HepG2 (cell line): ENCODE measurements around the gene NEK6. TPM values are rescaled to one million over a fixed set of nuclear protein-coding genes. Genes with fewer than 3 reads are reported as not detected.

Experiments
- BHLHE40 ChIP-seq: IDR thresholded peaks from 2 replicates; pipeline ENCODE4 v1.6.1; 2011; ENCODE audit warnings: low read length, improper control_type of control experiment
- HNRNPLL ChIP-seq: fragments of 200-400 bp; formaldehyde crosslinking; IDR thresholded peaks from 2 replicates; pipeline ENCODE4 v1.6.1; 2017; ENCODE audit warnings: mild to moderate bottlenecking, low read depth, low read length; ENCODE audit not compliant: poor library complexity, severe bottlenecking
- MTA3 ChIP-seq: sonication (generic); formaldehyde crosslinking; IDR thresholded peaks from 2 replicates; pipeline ENCODE4 v1.4.0; 2020; ENCODE audit warnings: missing genetic modification reagents
- PAX8 ChIP-seq: sonication (generic); formaldehyde crosslinking; IDR thresholded peaks from 2 replicates; pipeline ENCODE4 v1.8.0; 2022; ENCODE audit warnings: mild to moderate bottlenecking, missing genetic modification reagents, borderline replicate concordance
- TMF1 ChIP-seq: sonication (generic); formaldehyde crosslinking; IDR thresholded peaks from 2 replicates; pipeline ENCODE4 v1.8.1; 2022; ENCODE audit warnings: low read depth, missing genetic modification reagents
- ZNF282 ChIP-seq: fragments of 450-650 bp; IDR thresholded peaks from 2 replicates; pipeline ENCODE4 v1.6.1; 2018; ENCODE audit not compliant: partially characterized antibody
- ZNF441 ChIP-seq: sonication (generic); formaldehyde crosslinking; IDR thresholded peaks from 2 replicates; pipeline ENCODE4 v1.7.0; 2021; ENCODE audit warnings: missing genetic modification reagents, borderline replicate concordance
- ZNF766 ChIP-seq: sonication (generic); formaldehyde crosslinking; IDR thresholded peaks from 2 replicates; pipeline ENCODE4 v1.5.0; 2020; ENCODE audit warnings: missing genetic modification reagents, borderline replicate concordance
- polyA plus RNA-seq, 8 experiments: library from polyadenylated mRNA; depleted of rRNA in 3 of 8; stranded (reverse) in 7 of 8; unstranded in 1 of 8; fragments of >200 nt; fragmentation: Illumina TruSeq in 4 of 8; extraction: Trizol in 4 of 8; gene quantifications; 2 replicates each; pipeline versions ENCODE4 v1.2.1 to v1.2.3, GENCODE V29; 2011 to 2016; ENCODE audit warnings: low read depth in 4 of 8, missing spikeins in 1 of 8, mixed read lengths in 1 of 8; ENCODE audit not compliant: insufficient read depth in 1 of 8
- total RNA-seq, 5 experiments: library from RNA; depleted of rRNA; stranded (reverse); fragments of >200 nt; fragmentation: Illumina TruSeq; extraction: Trizol; gene quantifications; 2 replicates each; pipeline ENCODE4 v1.2.3, GENCODE V29; 2016; ENCODE audit warnings: low read depth in 1 of 5
- TF ChIP-seq, protein P1 (sequence below): sonication (generic); formaldehyde crosslinking; IDR thresholded peaks from 2 replicates; pipeline ENCODE4 v1.4.0; 2020; ENCODE audit warnings: mild to moderate bottlenecking, missing genetic modification reagents
- TF ChIP-seq, protein P2 (sequence below), 2 experiments: sonication (generic) in 1 of 2; formaldehyde crosslinking in 1 of 2; IDR thresholded peaks; 2 replicates each; pipeline versions ENCODE4 v1.6.1 to v1.9.0; 2014 to 2022; ENCODE audit warnings: antibody characterized with exemption in 1 of 2, borderline replicate concordance in 1 of 2, inconsistent platforms in 1 of 2, low read depth in 1 of 2, missing genetic modification reagents in 1 of 2
- TF ChIP-seq, protein P3 (sequence below): sonication (generic); formaldehyde crosslinking; IDR thresholded peaks from 2 replicates; pipeline ENCODE4 v1.9.0; 2021; ENCODE audit warnings: missing genetic modification reagents, mild to moderate bottlenecking, borderline replicate concordance
- TF ChIP-seq, protein P4 (sequence below): IDR thresholded peaks from 2 replicates; pipeline ENCODE4 v1.6.1; 2016; ENCODE audit warnings: low read depth, borderline replicate concordance

Gene NEK6
- total and polyA plus RNA-seq, 2 of the 13 experiments (the other 11 are each of a cell fraction or from before 2014, with no cell fraction given), result 30.4 to 119 TPM

DNA sequence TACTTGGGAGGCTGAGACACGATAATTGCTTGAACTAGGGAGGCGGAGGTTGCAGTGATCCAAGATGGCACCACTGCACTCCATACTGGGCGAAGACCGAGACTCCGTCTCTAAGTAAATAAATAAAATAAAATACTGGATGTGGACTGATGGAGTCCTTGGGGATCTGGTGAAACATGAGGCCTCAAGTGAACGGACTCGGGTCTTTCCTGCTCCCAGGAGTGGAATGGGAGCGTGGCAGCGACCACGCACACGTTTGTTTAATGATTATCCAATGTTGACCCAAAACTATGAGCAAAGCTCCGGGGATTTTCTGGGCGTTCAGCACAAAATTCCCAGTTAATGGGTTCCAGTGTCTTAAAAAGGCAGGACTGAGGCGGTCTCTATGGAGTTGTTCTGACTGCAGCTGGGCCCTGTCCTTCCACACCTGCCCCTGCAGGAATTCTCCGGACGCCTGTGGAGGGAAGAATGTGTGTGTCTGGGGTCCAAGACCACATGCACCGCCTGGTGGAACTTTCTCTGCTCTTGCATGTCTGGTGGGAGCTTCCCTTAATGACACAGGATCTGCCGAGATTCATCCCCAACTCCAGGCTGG, 26.6 kb downstream of the NEK6 start (continued):
- TF ChIP-seq, protein P1, sequence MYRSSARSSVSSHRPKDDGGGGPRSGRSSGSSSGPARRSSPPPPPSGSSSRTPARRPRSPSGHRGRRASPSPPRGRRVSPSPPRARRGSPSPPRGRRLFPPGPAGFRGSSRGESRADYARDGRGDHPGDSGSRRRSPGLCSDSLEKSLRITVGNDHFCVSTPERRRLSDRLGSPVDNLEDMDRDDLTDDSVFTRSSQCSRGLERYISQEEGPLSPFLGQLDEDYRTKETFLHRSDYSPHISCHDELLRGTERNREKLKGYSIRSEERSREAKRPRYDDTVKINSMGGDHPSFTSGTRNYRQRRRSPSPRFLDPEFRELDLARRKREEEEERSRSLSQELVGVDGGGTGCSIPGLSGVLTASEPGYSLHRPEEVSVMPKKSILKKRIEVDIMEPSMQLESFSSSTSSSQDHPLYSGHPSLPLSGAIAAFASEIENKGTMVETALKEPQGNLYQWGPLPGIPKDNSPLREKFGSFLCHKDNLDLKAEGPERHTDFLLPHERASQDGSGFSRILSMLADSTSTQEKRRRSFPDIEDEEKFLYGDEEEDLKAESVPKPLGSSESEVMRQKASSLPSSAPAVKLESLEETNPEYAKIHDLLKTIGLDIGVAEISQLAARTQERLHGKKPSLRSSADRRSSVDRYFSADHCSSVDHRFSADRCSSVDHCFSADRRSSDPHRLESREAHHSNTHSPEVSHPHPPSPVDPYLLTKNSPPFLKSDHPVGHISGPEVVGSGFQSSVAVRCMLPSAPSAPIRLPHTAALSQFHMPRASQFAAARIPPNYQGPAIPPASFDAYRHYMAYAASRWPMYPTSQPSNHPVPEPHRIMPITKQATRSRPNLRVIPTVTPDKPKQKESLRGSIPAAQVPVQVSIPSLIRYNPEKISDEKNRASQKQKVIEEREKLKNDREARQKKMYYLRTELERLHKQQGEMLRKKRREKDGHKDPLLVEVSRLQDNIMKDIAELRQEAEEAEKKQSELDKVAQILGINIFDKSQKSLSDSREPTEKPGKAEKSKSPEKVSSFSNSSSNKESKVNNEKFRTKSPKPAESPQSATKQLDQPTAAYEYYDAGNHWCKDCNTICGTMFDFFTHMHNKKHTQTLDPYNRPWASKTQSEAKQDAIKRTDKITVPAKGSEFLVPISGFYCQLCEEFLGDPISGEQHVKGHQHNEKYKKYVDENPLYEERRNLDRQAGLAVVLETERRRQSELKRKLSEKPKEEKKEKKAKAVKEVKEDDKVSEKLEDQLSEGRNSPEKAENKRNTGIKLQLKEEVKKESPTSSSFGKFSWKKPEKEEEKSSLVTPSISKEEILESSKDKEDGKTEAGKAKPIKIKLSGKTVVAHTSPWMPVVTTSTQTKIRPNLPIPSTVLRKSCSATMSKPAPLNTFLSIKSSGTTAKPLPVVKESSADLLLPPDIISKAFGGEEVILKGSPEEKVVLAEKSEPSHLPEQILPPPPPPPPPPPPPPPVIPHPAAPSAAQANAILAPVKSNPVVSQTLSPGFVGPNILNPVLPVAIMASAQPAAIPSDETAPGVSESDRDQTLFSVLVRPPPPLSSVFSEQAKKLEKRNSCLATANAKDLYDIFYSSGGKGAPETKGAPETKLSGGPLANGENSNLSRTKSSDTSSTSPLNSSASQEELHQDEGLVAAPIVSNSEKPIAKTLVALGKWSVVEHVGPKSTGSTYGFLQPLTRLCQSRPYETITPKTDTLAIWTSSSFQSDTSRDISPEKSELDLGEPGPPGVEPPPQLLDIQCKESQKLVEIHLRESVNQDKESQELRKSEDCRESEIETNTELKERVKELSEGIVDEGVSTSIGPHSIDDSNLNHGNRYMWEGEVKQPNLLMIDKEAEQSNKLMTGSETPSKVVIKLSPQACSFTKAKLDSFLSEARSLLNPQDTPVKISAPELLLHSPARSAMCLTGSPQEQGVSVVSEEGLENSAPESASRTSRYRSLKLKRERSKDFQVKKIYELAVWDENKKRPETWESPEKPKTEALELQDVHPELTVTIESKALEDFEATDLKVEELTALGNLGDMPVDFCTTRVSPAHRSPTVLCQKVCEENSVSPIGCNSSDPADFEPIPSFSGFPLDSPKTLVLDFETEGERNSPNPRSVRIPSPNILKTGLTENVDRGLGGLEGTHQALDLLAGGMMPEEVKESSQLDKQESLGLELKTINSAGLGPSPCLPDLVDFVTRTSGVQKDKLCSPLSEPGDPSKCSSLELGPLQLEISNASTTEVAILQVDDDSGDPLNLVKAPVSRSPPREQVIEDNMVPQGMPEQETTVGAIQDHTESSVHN (CRISPR knock-in tag), result no peak
- TF ChIP-seq, protein P2, sequence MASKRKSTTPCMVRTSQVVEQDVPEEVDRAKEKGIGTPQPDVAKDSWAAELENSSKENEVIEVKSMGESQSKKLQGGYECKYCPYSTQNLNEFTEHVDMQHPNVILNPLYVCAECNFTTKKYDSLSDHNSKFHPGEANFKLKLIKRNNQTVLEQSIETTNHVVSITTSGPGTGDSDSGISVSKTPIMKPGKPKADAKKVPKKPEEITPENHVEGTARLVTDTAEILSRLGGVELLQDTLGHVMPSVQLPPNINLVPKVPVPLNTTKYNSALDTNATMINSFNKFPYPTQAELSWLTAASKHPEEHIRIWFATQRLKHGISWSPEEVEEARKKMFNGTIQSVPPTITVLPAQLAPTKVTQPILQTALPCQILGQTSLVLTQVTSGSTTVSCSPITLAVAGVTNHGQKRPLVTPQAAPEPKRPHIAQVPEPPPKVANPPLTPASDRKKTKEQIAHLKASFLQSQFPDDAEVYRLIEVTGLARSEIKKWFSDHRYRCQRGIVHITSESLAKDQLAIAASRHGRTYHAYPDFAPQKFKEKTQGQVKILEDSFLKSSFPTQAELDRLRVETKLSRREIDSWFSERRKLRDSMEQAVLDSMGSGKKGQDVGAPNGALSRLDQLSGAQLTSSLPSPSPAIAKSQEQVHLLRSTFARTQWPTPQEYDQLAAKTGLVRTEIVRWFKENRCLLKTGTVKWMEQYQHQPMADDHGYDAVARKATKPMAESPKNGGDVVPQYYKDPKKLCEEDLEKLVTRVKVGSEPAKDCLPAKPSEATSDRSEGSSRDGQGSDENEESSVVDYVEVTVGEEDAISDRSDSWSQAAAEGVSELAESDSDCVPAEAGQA (IDR thresholded peaks at IDR 0.05; ENCODE audit: low read depth), result no peak
- TF ChIP-seq, protein P2 (CRISPR knock-in tag; IDR thresholded peaks at IDR 0.05; ENCODE audit: borderline replicate concordance), result no peak
- TF ChIP-seq ZNF441, result peak; percentile 57; the same call in 1 of the 2 replicates
- no peak for TF ChIP-seq TMF1 (CRISPR knock-in tag)
- TF ChIP-seq, protein P3, sequence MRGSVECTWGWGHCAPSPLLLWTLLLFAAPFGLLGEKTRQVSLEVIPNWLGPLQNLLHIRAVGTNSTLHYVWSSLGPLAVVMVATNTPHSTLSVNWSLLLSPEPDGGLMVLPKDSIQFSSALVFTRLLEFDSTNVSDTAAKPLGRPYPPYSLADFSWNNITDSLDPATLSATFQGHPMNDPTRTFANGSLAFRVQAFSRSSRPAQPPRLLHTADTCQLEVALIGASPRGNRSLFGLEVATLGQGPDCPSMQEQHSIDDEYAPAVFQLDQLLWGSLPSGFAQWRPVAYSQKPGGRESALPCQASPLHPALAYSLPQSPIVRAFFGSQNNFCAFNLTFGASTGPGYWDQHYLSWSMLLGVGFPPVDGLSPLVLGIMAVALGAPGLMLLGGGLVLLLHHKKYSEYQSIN (CRISPR knock-in tag), result no peak
- TF ChIP-seq MTA3 (CRISPR knock-in tag), result no peak
- TF ChIP-seq PAX8 (CRISPR knock-in tag), result 0 out of 2 replicates have a peak, but pooled peaks have one; percentile 28
- 0 out of 2 replicates have a peak, but pooled peaks have one; percentile 32 for TF ChIP-seq BHLHE40
- no peak for TF ChIP-seq HNRNPLL
- TF ChIP-seq, protein P4, sequence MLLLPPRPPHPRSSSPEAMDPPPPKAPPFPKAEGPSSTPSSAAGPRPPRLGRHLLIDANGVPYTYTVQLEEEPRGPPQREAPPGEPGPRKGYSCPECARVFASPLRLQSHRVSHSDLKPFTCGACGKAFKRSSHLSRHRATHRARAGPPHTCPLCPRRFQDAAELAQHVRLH (CRISPR knock-in tag), result no peak; the same call in 1 of the 2 replicates
- TF ChIP-seq ZNF282, result no peak
- no peak for TF ChIP-seq ZNF766 (CRISPR knock-in tag)
